GM18870 (cell line): ENCODE measurements around the gene SRP54.
"Not testable (repeated sequence)": the region's sequence is repeated elsewhere in the genome, so short reads cannot be mapped to it uniquely, and the experiment has no call there.

Experiments used
- ATAC-seq: cut with Tn5 transposase; IDR thresholded peaks from one replicate; pipeline ENCODE4 v1.9.1; 2021; ENCODE audit warnings: moderate library complexity; ENCODE audit not compliant: unreplicated experiment

SRP54 gene

GRCh38 chr14:35046048-35046750 lies 63.4 kb downstream of the SRP54 start, which contains the start of gene FAM177A1:
FAM177A1 (plus strand) TSS chr14:35046272; CDS start chr14:35046464, 192 bp downstream.
- peak; percentile 84 for ATAC-seq

GRCh38 chr14:35046751-35047536 lies 64.2 kb downstream of the SRP54 start:
- peak; percentile 19 for ATAC-seq

GRCh38 chr14:35047976-35048513 lies 65.3 kb downstream of the SRP54 start:
- ATAC-seq, result no peak

- ATAC-seq, result no peak
Measured at GRCh38 chr14:35050652-35051051, 67.9 kb downstream of the SRP54 start.

- ATAC-seq, result no peak
Measured at GRCh38 chr14:35051796-35052195, 69.0 kb downstream of the SRP54 start.

GRCh38 chr14:35052637-35053036 lies 69.8 kb downstream of the SRP54 start:
- ATAC-seq, result no peak

GRCh38 chr14:35061113-35061791 lies 78.5 kb downstream of the SRP54 start:
- ATAC-seq, result not testable (repeated sequence)

GRCh38 chr14:35065731-35066130 lies 82.9 kb downstream of the SRP54 start:
- not testable (repeated sequence) for ATAC-seq

GRCh38 chr14:35068238-35069012 lies 85.6 kb downstream of the SRP54 start:
- no peak for ATAC-seq

GRCh38 chr14:35072226-35072625 lies 89.4 kb downstream of the SRP54 start:
- ATAC-seq, result no peak

GRCh38 chr14:35073486-35073885 lies 90.7 kb downstream of the SRP54 start:
- ATAC-seq, result no peak

GRCh38 chr14:35078082-35078481 lies 95.3 kb downstream of the SRP54 start:
- no peak for ATAC-seq
